ENCODE measurements around the gene NUB1.

NUB1 gene

GRCh38 chr7:151413241-151413640 is 71.6 kb downstream of the NUB1 start:
- peaks cover 2 to 40% (median 31%) of the 10 kb centered on the region in 5 donors for H3K4me1 ChIP-seq (ENCODE audit: control insufficient read depth in 5 of 5, insufficient read depth in 5 of 5, low read length in 5 of 5)
- no peak overlapping the region for H3K9ac ChIP-seq (ENCODE audit: low read length in 5 of 5)
- H3K9me3 ChIP-seq (ENCODE audit: control insufficient read depth in 5 of 5, low read length in 5 of 5), result no peaks in the 10 kb centered on the region
- no peak overlapping the region for H3K4me3 ChIP-seq (ENCODE audit: low read depth in 1 of 5, low read length in 5 of 5)
- peaks cover 0 to 27% (median 23%) of the 10 kb centered on the region in 5 donors for H3K27me3 ChIP-seq (ENCODE audit: control insufficient read depth in 5 of 5, insufficient read depth in 4 of 5, low read length in 5 of 5)
- H3K36me3 ChIP-seq (ENCODE audit: control insufficient read depth in 5 of 5, insufficient read depth in 5 of 5, low read length in 5 of 5), result no peaks in the 10 kb centered on the region
- H3K27ac ChIP-seq (ENCODE audit: low read depth, low read length), result no peak overlapping the region

GRCh38 chr7:151415375-151416105 is 73.9 kb downstream of the NUB1 start:
- Histone ChIP-seq H3K27ac (ENCODE audit: low read depth, low read length) (peak overlapping the region; percentile 81), H3K9ac (ENCODE audit: low read length in 5 of 5) (no peak overlapping the region), H3K27me3 (ENCODE audit: control insufficient read depth in 5 of 5, insufficient read depth in 4 of 5, low read length in 5 of 5) (peaks cover 0 to 11% (median 8%) of the 10 kb centered on the region in 5 donors), H3K4me3 (ENCODE audit: low read depth in 1 of 5, low read length in 5 of 5) (no peak overlapping the region), H3K9me3 (ENCODE audit: control insufficient read depth in 5 of 5, low read length in 5 of 5) (peaks cover 0 to 3% (median 0%) of the 10 kb centered on the region in 5 donors), H3K4me1 (ENCODE audit: control insufficient read depth in 5 of 5, insufficient read depth in 5 of 5, low read length in 5 of 5) (peaks cover 2 to 21% (median 11%) of the 10 kb centered on the region in 5 donors), H3K36me3 (ENCODE audit: control insufficient read depth in 5 of 5, insufficient read depth in 5 of 5, low read length in 5 of 5) (no peaks in the 10 kb centered on the region)

GRCh38 chr7:151416112-151416940 is 74.7 kb downstream of the NUB1 start:
- Histone ChIP-seq H3K4me3 (ENCODE audit: low read depth in 1 of 5, low read length in 5 of 5) (no peak overlapping the region), H3K9ac (ENCODE audit: low read length in 5 of 5) (peak overlapping the region in 2 of 5 donors; percentile 16 to 21), H3K27ac (ENCODE audit: low read depth, low read length) (peak overlapping the region; percentile 81)

GRCh38 chr7:151416941-151417315 is 75.3 kb downstream of the NUB1 start:
- Histone ChIP-seq H3K4me1 (ENCODE audit: control insufficient read depth in 5 of 5, insufficient read depth in 5 of 5, low read length in 5 of 5) (peaks cover 2 to 18% (median 11%) of the 10 kb centered on the region in 5 donors), H3K4me3 (ENCODE audit: low read depth in 1 of 5, low read length in 5 of 5) (peak overlapping the region in 1 of 5 donors; percentile 40), H3K27me3 (ENCODE audit: control insufficient read depth in 5 of 5, insufficient read depth in 4 of 5, low read length in 5 of 5) (no peaks in the 10 kb centered on the region), H3K27ac (ENCODE audit: low read depth, low read length) (peak overlapping the region; percentile 81), H3K36me3 (ENCODE audit: control insufficient read depth in 5 of 5, insufficient read depth in 5 of 5, low read length in 5 of 5) (no peaks in the 10 kb centered on the region), H3K9me3 (ENCODE audit: control insufficient read depth in 5 of 5, low read length in 5 of 5) (peaks cover 0 to 3% (median 0%) of the 10 kb centered on the region in 5 donors), H3K9ac (ENCODE audit: low read length in 5 of 5) (peak overlapping the region in 2 of 5 donors; percentile 16 to 21)

More at GRCh38 chr7:151416112-151416940, 74.7 kb downstream of the NUB1 start:
- Histone ChIP-seq H3K4me1 (ENCODE audit: control insufficient read depth in 5 of 5, insufficient read depth in 5 of 5, low read length in 5 of 5) (peaks cover 2 to 18% (median 11%) of the 10 kb centered on the region in 5 donors), H3K27me3 (ENCODE audit: control insufficient read depth in 5 of 5, insufficient read depth in 4 of 5, low read length in 5 of 5) (peaks cover 0 to 4% (median 2%) of the 10 kb centered on the region in 5 donors), H3K36me3 (ENCODE audit: control insufficient read depth in 5 of 5, insufficient read depth in 5 of 5, low read length in 5 of 5) (no peaks in the 10 kb centered on the region), H3K9me3 (ENCODE audit: control insufficient read depth in 5 of 5, low read length in 5 of 5) (peaks cover 0 to 3% (median 0%) of the 10 kb centered on the region in 5 donors)

- H3K27ac ChIP-seq (ENCODE audit: low read depth, low read length), result no peak overlapping the region
- H3K9me3 ChIP-seq (ENCODE audit: control insufficient read depth in 5 of 5, low read length in 5 of 5), result peaks cover 0 to 7% (median 0%) of the 10 kb centered on the region in 5 donors
- no peak overlapping the region for H3K9ac ChIP-seq (ENCODE audit: low read length in 5 of 5)
- no peak overlapping the region for H3K4me3 ChIP-seq (ENCODE audit: low read depth in 1 of 5, low read length in 5 of 5)
- H3K27me3 ChIP-seq (ENCODE audit: control insufficient read depth in 5 of 5, insufficient read depth in 4 of 5, low read length in 5 of 5), result no peaks in the 10 kb centered on the region
- H3K36me3 ChIP-seq (ENCODE audit: control insufficient read depth in 5 of 5, insufficient read depth in 5 of 5, low read length in 5 of 5), result no peaks in the 10 kb centered on the region
- peaks cover 2 to 33% (median 14%) of the 10 kb centered on the region in 5 donors for H3K4me1 ChIP-seq (ENCODE audit: control insufficient read depth in 5 of 5, insufficient read depth in 5 of 5, low read length in 5 of 5)
These were observed 78.5 kb downstream of the NUB1 start for GRCh38 chr7:151420144-151420543.

GRCh38 chr7:151422212-151422611 is 80.6 kb downstream of the NUB1 start:
- Histone ChIP-seq H3K9ac (ENCODE audit: low read length in 5 of 5) (no peak overlapping the region), H3K27ac (ENCODE audit: low read depth, low read length) (no peak overlapping the region), H3K9me3 (ENCODE audit: control insufficient read depth in 5 of 5, low read length in 5 of 5) (peaks cover 0 to 7% (median 0%) of the 10 kb centered on the region in 5 donors), H3K36me3 (ENCODE audit: control insufficient read depth in 5 of 5, insufficient read depth in 5 of 5, low read length in 5 of 5) (no peaks in the 10 kb centered on the region), H3K4me3 (ENCODE audit: low read depth in 1 of 5, low read length in 5 of 5) (no peak overlapping the region), H3K4me1 (ENCODE audit: control insufficient read depth in 5 of 5, insufficient read depth in 5 of 5, low read length in 5 of 5) (peaks cover 4 to 39% (median 26%) of the 10 kb centered on the region in 5 donors), H3K27me3 (ENCODE audit: control insufficient read depth in 5 of 5, insufficient read depth in 4 of 5, low read length in 5 of 5) (no peaks in the 10 kb centered on the region)

- no peaks in the 10 kb centered on the region for H3K36me3 ChIP-seq (ENCODE audit: control insufficient read depth in 5 of 5, insufficient read depth in 5 of 5, low read length in 5 of 5)
- H3K27ac ChIP-seq (ENCODE audit: low read depth, low read length), result no peak overlapping the region
- H3K9me3 ChIP-seq (ENCODE audit: control insufficient read depth in 5 of 5, low read length in 5 of 5), result peaks cover 0 to 7% (median 0%) of the 10 kb centered on the region in 5 donors
- no peak overlapping the region for H3K9ac ChIP-seq (ENCODE audit: low read length in 5 of 5)
- no peaks in the 10 kb centered on the region for H3K27me3 ChIP-seq (ENCODE audit: control insufficient read depth in 5 of 5, insufficient read depth in 4 of 5, low read length in 5 of 5)
- no peak overlapping the region for H3K4me3 ChIP-seq (ENCODE audit: low read depth in 1 of 5, low read length in 5 of 5)
- peaks cover 4 to 44% (median 36%) of the 10 kb centered on the region in 5 donors for H3K4me1 ChIP-seq (ENCODE audit: control insufficient read depth in 5 of 5, insufficient read depth in 5 of 5, low read length in 5 of 5)
These were observed 81.6 kb downstream of the NUB1 start for GRCh38 chr7:151423226-151423625.

GRCh38 chr7:151423936-151424335 is 82.3 kb downstream of the NUB1 start:
- Histone ChIP-seq H3K36me3 (ENCODE audit: control insufficient read depth in 5 of 5, insufficient read depth in 5 of 5, low read length in 5 of 5) (no peaks in the 10 kb centered on the region), H3K4me3 (ENCODE audit: low read depth in 1 of 5, low read length in 5 of 5) (peak overlapping the region in 1 of 5 donors; percentile 22), H3K27ac (ENCODE audit: low read depth, low read length) (peak overlapping the region; percentile 69), H3K4me1 (ENCODE audit: control insufficient read depth in 5 of 5, insufficient read depth in 5 of 5, low read length in 5 of 5) (peaks cover 6 to 51% (median 43%) of the 10 kb centered on the region in 5 donors), H3K9ac (ENCODE audit: low read length in 5 of 5) (peak overlapping the region in 2 of 5 donors; percentile 35 to 57), H3K9me3 (ENCODE audit: control insufficient read depth in 5 of 5, low read length in 5 of 5) (peaks cover 0 to 7% (median 0%) of the 10 kb centered on the region in 5 donors), H3K27me3 (ENCODE audit: control insufficient read depth in 5 of 5, insufficient read depth in 4 of 5, low read length in 5 of 5) (no peaks in the 10 kb centered on the region)

- H3K4me1 ChIP-seq (ENCODE audit: control insufficient read depth in 5 of 5, insufficient read depth in 5 of 5, low read length in 5 of 5), result peaks cover 8 to 60% (median 52%) of the 10 kb centered on the region in 5 donors
- H3K27ac ChIP-seq (ENCODE audit: low read depth, low read length), result peak overlapping the region; percentile 69
- no peaks in the 10 kb centered on the region for H3K27me3 ChIP-seq (ENCODE audit: control insufficient read depth in 5 of 5, insufficient read depth in 4 of 5, low read length in 5 of 5)
- H3K4me3 ChIP-seq (ENCODE audit: low read depth in 1 of 5, low read length in 5 of 5), result no peak overlapping the region
- H3K9ac ChIP-seq (ENCODE audit: low read length in 5 of 5), result peak overlapping the region in 2 of 5 donors; percentile 54 to 57
- peaks cover 0 to 3% (median 0%) of the 10 kb centered on the region in 5 donors for H3K9me3 ChIP-seq (ENCODE audit: control insufficient read depth in 5 of 5, low read length in 5 of 5)
- no peaks in the 10 kb centered on the region for H3K36me3 ChIP-seq (ENCODE audit: control insufficient read depth in 5 of 5, insufficient read depth in 5 of 5, low read length in 5 of 5)
These were observed 83.2 kb downstream of the NUB1 start for GRCh38 chr7:151424799-151425198.
